Amniotic epithelial cell (primary cell): ENCODE data around the gene ZNHIT1.
A peak's percentile ranks its signal among the peaks of the same experiment; 100 is the strongest.
"Not testable (repeated sequence)": the region's sequence is repeated elsewhere in the genome, so short reads cannot be mapped to it uniquely, and the experiment has no call there.

ENCODE experiments used
- DNase-seq: peaks from one replicate; pipeline ENCODE4 v3.0.0-alpha.2; 2010; ENCODE audit warnings: low read depth

Gene ZNHIT1

GRCh38 chr7:101241443-101242349 lies 23.7 kb downstream of the ZNHIT1 start:
- peak; percentile 63 for DNase-seq

DNA sequence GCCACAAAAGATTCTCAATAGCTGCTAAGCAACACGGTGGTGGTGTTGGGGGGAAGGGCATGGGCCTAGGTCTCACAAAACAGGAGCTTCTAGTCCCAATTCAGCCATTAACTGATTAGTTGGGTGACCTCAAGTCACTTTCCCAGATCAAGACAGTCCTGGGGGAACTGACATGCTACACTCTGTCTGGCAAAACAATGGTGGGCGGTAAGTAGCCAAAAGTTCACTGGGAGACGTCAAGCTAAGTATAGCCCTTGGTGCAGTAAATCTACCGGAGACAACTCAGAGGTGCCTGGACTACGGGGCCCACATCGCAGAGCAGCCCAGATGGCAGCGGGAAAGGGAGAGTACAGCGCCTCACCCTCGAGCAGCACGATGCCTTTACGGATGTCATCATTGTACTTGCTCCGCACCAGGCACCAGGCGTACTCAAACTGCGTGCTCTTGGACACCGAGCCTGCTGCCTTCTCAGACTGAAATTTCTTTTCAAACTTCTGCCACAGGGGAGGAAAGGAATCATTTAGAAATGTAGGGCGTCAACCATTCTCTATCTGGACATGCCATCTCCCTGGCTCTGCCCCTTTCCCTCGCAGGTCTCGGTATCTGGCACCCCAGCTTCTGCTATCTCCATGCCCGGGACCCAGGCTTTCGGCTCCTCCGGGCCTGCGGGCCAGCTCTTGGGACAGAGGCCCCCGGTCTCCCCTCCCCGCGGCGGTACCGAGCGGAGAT lies 25.8 kb downstream of the ZNHIT1 start:
- peak; percentile 57 for DNase-seq

- DNase-seq, result peak; percentile 85
These were observed 26.6 kb downstream of the ZNHIT1 start, which contains the start of gene FIS1 for GRCh38 chr7:101244375-101245146. TSS of gene FIS1 (minus strand) at chr7:101245081. CDS start at chr7:101245004, 77 bp downstream.

GRCh38 chr7:101245147-101245668 lies 27.2 kb downstream of the ZNHIT1 start:
- no peak for DNase-seq

DNA sequence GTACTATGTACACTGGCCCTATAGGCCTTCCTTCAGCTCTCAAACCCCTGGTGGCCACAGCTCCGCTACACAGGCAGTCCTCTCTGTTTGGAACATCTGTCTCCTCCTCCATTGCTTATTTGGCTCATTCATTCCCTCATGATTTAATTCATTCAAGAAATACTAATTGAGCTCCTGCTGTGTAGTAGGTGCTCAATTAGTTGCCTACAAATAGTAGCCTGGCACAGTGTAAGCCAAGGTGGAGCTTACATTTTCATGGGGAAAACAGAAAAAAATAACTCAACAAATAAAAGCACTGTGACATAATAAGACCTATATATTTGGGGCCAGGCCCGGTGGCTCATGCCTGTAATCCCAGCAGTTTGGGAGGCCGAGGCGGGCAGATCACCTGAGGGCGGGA lies 30.3 kb downstream of the ZNHIT1 start:
- no peak for DNase-seq

DNA sequence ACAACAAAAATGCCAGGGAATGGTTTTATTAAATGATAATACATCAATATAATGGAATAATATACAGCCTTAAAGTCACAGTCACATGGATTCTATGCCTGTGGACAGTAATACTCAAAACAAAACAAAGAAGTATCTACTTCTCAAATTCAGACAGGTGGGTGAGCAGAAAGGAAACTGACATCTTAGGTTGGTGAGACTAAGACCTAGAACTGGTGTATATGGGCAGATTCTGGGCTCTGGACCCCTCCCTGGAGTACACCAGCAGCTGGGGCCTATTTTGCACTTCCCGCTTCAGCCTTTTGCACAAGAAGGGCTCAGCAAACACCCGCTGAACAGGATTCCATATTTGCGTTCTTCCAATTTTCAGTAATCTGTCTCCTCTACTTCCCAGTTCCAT lies 32.4 kb downstream of the ZNHIT1 start:
- DNase-seq, result no peak

DNA sequence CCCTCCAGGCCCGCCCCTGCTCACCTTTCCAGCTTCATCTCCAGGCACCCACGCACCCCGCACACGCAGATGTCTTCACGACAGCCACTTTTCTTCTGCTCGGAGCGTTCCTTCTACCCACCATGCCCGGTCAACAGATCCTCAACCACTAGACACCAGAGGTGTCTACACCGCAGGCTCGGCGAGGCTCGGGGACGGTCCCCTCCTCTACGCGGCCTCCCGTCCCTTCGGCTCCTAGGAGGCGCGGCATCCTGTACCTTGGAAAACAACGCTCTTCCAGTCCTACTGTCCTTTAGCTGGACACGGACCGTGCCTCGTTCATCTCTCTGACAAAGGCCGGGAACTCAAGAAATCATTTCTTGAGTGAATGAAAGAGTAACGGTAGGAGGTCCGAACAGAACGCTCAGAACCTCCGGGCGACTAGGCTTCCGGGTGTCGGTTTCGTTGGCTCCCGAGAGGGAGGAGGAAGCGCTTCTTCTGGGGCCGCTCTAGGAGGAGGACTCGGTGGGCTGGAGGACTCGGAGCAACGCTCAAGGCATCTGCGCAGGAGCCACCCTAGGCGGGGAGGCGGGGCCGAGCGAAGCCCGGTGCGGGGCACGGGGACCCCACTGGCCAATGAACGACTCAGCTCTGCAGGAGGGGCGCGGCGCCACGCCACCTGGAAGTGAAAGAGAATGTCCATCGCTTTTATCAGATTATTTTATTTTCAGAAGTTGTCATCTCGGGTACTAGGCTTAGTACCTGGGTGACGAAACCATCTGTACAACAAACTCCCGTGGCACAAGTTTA lies 34.1 kb downstream of the ZNHIT1 start:
- peak; percentile 97 for DNase-seq

DNA sequence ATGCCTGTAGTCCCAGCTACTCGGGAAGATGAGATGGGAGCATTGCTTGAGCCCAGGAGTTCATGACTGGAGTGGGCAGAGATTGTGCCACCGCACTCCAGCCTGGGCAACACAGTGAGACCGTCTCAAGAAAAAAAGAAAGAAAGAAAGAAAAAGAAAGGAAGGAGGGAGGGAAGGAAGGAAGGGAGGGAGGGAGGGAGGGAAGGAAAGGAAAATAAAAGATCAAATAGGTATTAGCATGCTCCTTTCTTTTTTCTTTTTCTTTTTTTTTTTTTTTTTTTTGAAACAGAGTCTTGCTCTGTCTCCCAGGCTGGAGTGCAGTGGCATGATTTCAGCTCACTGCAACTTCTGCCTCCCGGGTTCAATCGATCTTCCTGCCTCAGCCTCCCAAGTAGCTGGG lies 35.2 kb downstream of the ZNHIT1 start:
- not testable (repeated sequence) for DNase-seq

DNA sequence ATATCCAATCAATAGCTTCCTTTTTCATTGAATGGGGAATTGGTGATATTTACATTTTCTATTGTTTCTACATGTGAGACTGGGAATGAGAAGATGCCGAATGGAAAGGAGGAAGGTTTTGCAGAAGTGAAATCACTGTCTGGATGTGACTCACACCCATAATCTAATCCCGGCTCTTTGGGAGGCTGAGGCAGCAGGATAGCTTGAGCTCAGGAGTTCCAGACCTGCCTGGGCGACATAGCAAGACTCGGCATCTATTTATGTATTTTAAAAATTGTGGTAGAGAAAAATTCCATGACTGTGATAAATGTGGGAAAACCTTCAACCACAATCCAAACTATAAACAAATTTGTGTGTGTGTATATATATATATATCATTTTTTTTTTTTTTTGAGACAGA lies 37.8 kb downstream of the ZNHIT1 start:
- DNase-seq, result peak; percentile 58

DNA sequence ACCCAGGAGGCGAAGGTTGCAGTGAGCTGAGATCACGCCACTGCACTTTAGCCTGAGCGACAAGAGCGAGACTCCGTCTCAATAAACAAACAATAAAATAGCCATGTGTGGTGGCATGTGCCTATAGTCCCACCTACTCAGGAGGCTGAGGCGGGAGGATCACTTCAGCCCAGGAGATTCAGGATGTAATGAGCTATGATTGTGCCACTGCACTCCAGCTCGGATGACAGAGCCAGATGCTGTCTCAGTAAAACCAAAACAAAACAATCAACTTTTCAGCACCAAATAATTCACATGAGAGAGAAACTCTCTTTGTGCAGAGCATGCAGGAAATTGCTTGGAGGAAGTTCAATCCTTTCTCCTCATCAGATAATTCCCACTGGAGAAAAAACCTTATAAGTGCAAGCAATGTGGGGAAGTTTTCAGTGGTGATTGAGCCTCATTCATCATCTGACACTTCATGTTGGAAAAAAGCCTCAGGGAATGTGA lies 40.3 kb downstream of the ZNHIT1 start:
- DNase-seq, result no peak

DNA sequence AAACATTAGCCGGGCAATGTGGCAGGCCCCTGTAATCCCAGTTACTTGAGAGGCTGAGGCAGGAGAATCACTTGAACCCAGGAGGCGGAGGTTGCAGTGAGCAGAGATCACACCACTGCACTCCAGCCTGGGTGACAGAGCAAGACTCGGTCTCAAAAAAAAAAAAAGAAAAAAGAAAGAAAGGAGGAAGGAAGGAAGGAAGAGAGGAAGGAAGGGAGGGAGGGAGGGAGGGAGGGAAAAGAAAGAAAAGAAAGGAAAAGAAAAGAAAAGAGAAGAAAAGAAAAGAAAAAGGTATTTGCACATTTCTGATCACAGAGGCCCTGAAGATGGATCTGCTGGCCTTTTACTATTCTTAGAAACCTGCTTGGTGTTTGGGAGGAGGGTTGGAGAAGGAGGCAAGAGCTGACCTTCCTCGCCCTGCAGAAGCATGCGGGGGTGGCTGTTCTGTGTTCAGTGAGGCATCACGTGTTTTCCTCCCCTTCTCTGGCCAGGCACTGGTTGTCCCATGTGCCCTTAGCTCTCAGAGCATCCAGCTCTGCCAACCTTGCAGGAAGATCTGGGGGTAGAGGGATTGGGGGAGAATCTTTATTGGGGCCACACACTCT lies 46.2 kb downstream of the ZNHIT1 start:
- DNase-seq, result peak; percentile 86

GRCh38 chr7:101265622-101266516 lies 47.9 kb downstream of the ZNHIT1 start:
- peak; percentile 29 for DNase-seq

- DNase-seq, result no peak
These were observed 51.7 kb downstream of the ZNHIT1 start for GRCh38 chr7:101269664-101270063.

DNA sequence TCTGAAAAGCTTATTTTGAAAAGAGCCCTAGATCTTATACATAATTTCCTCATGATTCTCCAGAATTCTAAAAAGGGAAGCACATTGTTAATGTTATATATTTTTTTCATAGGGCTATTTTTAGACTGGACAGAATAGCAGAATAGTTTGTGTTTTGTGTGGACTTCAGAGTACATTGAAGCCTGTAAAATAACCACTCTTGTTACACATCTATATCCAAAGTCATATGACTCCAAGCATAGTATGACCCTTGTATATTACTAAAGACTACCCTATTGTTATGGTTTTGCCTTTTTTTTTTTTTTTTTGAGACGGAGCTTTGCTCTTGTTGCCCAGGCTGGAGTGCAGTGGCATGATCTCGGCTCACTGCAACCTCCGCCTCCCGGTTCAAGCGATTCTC lies 53.1 kb downstream of the ZNHIT1 start:
- no peak for DNase-seq

DNA sequence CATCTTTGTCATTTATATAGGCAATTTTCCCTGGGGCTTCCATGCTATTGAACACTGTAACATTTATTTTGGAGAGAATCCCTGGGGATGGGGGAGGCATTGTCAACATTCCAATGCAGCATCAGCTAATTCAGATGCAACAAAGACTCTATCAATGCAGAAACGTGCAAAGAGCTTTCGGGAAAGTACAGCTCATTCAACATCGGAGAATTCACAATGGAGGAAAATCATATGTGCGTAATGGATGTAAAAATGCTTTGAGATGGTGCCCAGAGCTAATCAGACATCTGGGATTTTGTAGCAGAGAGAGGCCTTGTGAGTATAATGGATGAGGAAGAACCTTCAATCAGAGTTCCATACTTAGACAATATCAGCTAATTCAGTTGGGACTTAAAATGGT lies 55.2 kb downstream of the ZNHIT1 start:
- DNase-seq, result no peak
